ENCODE data around the gene WASHC4. TPM values are rescaled to one million over a fixed set of nuclear protein-coding genes. Genes with fewer than 3 reads are reported as not detected.

Gene WASHC4
- total RNA-seq, 1 experiment from 2014 or later = 25.5 TPM

GRCh38 chr12:105090361-105090760, 17.2 kb upstream of the WASHC4 start (continued):
- TF ChIP-seq ZBTB33 (IDR thresholded peaks at IDR 0.05; ENCODE audit: extremely low read depth, insufficient replicate concordance, low read length) = no peak
- no peak for TF ChIP-seq EZH2 (IDR thresholded peaks at IDR 0.05)
- no peak for TF ChIP-seq ZFX (IDR thresholded peaks at IDR 0.05)
- TF ChIP-seq ZNF274 (IDR thresholded peaks at IDR 0.05; ENCODE audit: low read depth, low read length) = no peak
- no peak for TF ChIP-seq CEBPB (IDR thresholded peaks at IDR 0.05; ENCODE audit: low read depth)

DNA sequence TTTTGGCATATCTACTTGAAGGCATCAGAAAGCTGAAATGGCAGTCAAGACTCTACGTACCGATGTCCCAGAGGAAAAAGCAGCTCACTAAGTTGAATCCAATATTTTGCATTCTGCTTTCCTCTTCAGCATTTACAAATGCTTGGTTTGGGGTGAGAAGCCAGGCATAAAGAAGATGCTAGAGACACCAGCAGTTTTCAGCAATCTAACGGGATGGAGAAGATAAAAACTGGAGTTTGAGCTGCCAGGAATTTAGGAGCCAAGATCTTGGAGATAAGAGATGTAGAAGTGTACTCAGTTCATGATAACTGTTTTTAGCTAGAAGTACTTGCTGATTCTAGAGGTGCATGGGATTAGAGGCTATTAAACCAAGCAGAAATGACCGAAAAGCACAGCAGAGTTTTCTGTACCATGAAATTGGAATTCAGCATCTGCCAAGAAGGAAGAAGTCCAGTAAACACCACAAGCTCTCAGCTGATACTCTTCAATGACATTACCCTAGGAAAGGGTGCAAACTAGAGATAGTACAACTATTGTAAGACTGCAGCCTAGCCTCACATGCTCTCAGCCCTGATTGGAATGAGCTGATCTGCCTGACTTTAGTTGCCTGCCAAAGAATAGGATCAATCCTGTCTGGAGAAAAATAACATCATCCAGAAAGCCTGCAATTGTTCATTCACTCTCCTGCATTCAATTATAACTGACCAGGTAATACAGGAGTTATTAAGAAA, 15.9 kb upstream of the WASHC4 start:
- ChIA-PET RAD21 (ENCODE audit: low non-redundant PET in 1 of 2, low total read pairs in 2 of 2, uncharacterized antibody in 2 of 2, unreplicated experiment in 2 of 2) (no interaction called here), POLR2A (no interaction called here)
- BruUV-seq (replicated peaks) = no TSS peak

More for the DNA sequence above, 15.9 kb upstream of the WASHC4 start:
- no peak overlapping the region for H3K4me2 ChIP-seq (ENCODE audit: low read length)
- H3K27me3 ChIP-seq (ENCODE audit: insufficient read depth, low read length) = no peaks in the 10 kb centered on the region
- intact Hi-C loops (cut with micrococcal nuclease) = no loop called here
- TF ChIP-seq SRF (IDR thresholded peaks at IDR 0.05; ENCODE audit: low read depth) = no peak
- no peak for TF ChIP-seq POLR2A (IDR thresholded peaks at IDR 0.05; ENCODE audit: borderline replicate concordance, extremely low read depth, insufficient read depth, insufficient read length)
- no peak for TF ChIP-seq ZFX (IDR thresholded peaks at IDR 0.05)
- no peak for TF ChIP-seq SIN3A (IDR thresholded peaks at IDR 0.05; ENCODE audit: low read depth)
- TF ChIP-seq POLR2AphosphoS5 (IDR thresholded peaks at IDR 0.05; ENCODE audit: low read depth, low read length) = no peak
- TF ChIP-seq YY1 (IDR thresholded peaks at IDR 0.05; ENCODE audit: extremely low read depth, insufficient replicate concordance, low read depth, low read length) = no peak
- DNase-seq (ENCODE audit: low read depth, low spot score) (no peak), ATAC-seq (no peak)
- CTCF ChIA-PET = no interaction called here
- no peak overlapping the region for H2AFZ ChIP-seq (ENCODE audit: low read depth, low read length, poor library complexity, severe bottlenecking)
- no peaks in the 10 kb centered on the region for H4K20me1 ChIP-seq (ENCODE audit: insufficient read depth)
- H3K27ac ChIP-seq (ENCODE audit: low read depth, low read length) = no peak overlapping the region
- no peaks in the 10 kb centered on the region for H3K36me3 ChIP-seq (ENCODE audit: control insufficient read depth in 1 of 2, insufficient read depth in 2 of 2, low read length in 2 of 2)
- no peaks in the 10 kb centered on the region for H3K9me2 ChIP-seq (ENCODE audit: insufficient read depth)
- H3K4me3 ChIP-seq (replicated peaks in 1 of 2; ENCODE audit: low read depth in 1 of 2, low read length in 2 of 2) = no peak overlapping the region
- no peaks in the 10 kb centered on the region for H3K79me2 ChIP-seq (ENCODE audit: insufficient read depth, low read length)
- peaks cover 0 to 4% of the 10 kb centered on the region in 2 experiments; a peak in 1 of 4 replicates for H3K9me3 ChIP-seq (ENCODE audit: control insufficient read depth in 1 of 2, insufficient read depth in 1 of 2, low read depth in 1 of 2, low read length in 2 of 2)
- no peaks in the 10 kb centered on the region for H3K4me1 ChIP-seq (ENCODE audit: control insufficient read depth in 1 of 2, insufficient read depth in 2 of 2, low read length in 2 of 2)
- H3K9ac ChIP-seq (ENCODE audit: low read length) = no peak overlapping the region

Measured in HCT116 (cell line).